Testis (tissue), 3 donors: Measurements from ENCODE around the gene TIAM1. TPM values are rescaled to one million over a fixed set of nuclear protein-coding genes. Genes with fewer than 3 reads are reported as not detected.
A peak's percentile ranks its signal among the peaks of the same experiment; 100 is the strongest.

Experiments used
- DNase-seq: peaks from one replicate; pipeline ENCODE4 v3.0.0-alpha.2; 2019
- H3K27ac ChIP-seq, 2 donors: fragments of 200-600 bp; sonication (generic); one replicate each; pipeline ENCODE4 v1.5.1; 2019
- H3K27me3 ChIP-seq: fragments of 200-600 bp; sonication (generic); one replicate; pipeline ENCODE4 v1.5.1; 2019
- H3K36me3 ChIP-seq: fragments of 200-600 bp; sonication (generic); one replicate; pipeline ENCODE4 v1.5.1; 2017; ENCODE audit warnings: low read depth; ENCODE audit errors: missing control alignments
- H3K4me1 ChIP-seq: fragments of 200-600 bp; sonication (generic); one replicate; pipeline ENCODE4 v1.5.1; 2019
- H3K4me3 ChIP-seq, 2 donors: fragments of 200-600 bp; sonication (generic); one replicate each; pipeline ENCODE4 v1.5.1; 2017 to 2019
- H3K9me3 ChIP-seq: fragments of 200-600 bp; sonication (generic); one replicate; pipeline ENCODE4 v1.5.1; 2017
- POLR2A ChIP-seq: fragments of 450-650 bp; IDR thresholded peaks from one replicate; pipeline ENCODE4 v1.6.1; 2017; ENCODE audit warnings: antibody characterized with exemption, mild to moderate bottlenecking, moderate library complexity
- WGBS, 2 donors: methylation state at CpG; one replicate each; pipeline ENCODE4 v1.1.5; 2018; 5-methylcytosine and 5-hydroxymethylcytosine counted together
- intact Hi-C: fragments of 100-400 bp; cut with DNase I; formaldehyde crosslinking; loops from one replicate; pipeline ENCODE4 v1.15.1; 2023; ENCODE audit warnings: low total_unique reads
- polyA plus RNA-seq: library from polyadenylated mRNA; stranded (reverse); fragments of 350-450 nt; fragmentation: Illumina TruSeq; extraction: RNeasy Lipid Tissue Mini Kit (QIAGEN cat#74804); gene quantifications from one replicate; pipeline ENCODE4 v1.2.3, GENCODE V29; 2014; ENCODE audit warnings: low read depth, low replicate concordance; ENCODE audit not compliant: insufficient read depth
- total RNA-seq, 2 donors: library from RNA; depleted of rRNA; stranded (reverse); fragments of >200 nt; gene quantifications; one replicate each; pipeline ENCODE4 v1.2.3, GENCODE V29; 2016
- TF ChIP-seq, protein P1 (sequence below), 3 experiments: fragments of 450-650 bp in 2 of 3; fragments of 200-600 bp in 1 of 3; sonication (generic) in 1 of 3; IDR thresholded peaks; one replicate each; pipeline ENCODE4 v1.5.1; 2016 to 2019; ENCODE audit warnings: antibody characterized with exemption in 3 of 3, mild to moderate bottlenecking in 2 of 3, moderate library complexity in 1 of 3

TIAM1 gene
- total and polyA plus RNA-seq, 3 donors from 2014 or later = 21.3 to 51.6 (median 34.6) TPM

DNA sequence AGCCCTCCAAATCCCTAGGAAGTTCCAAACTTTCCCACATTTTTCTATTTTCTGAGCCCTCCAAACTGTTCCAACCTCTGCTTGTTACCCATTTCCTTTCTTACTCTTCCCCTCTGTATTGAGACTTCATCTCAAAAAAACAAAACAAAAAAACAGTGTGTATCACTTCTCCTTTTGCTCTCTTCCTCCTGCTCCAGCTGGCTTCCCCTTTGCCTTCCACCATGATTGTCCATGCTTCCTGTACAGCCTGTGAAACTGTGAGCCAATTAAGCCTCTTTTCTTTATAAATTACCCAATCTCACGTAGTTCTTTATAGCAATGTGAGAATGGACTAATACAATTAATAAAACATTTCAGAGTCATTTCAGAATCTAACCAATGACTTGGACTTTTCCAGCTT is 236.2 kb downstream of the TIAM1 start:
- H3K4me1 ChIP-seq = peaks cover 13% of the 10 kb centered on the region
- H3K27ac ChIP-seq = peak overlapping the region in 1 of 2 donors; percentile 41
- TF ChIP-seq, protein P1, sequence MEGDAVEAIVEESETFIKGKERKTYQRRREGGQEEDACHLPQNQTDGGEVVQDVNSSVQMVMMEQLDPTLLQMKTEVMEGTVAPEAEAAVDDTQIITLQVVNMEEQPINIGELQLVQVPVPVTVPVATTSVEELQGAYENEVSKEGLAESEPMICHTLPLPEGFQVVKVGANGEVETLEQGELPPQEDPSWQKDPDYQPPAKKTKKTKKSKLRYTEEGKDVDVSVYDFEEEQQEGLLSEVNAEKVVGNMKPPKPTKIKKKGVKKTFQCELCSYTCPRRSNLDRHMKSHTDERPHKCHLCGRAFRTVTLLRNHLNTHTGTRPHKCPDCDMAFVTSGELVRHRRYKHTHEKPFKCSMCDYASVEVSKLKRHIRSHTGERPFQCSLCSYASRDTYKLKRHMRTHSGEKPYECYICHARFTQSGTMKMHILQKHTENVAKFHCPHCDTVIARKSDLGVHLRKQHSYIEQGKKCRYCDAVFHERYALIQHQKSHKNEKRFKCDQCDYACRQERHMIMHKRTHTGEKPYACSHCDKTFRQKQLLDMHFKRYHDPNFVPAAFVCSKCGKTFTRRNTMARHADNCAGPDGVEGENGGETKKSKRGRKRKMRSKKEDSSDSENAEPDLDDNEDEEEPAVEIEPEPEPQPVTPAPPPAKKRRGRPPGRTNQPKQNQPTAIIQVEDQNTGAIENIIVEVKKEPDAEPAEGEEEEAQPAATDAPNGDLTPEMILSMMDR (IDR thresholded peaks at IDR 0.05) = no peak
- TF ChIP-seq POLR2A = no peak
- H3K4me3 ChIP-seq = no peak overlapping the region
- H3K9me3 ChIP-seq = no peaks in the 10 kb centered on the region
- intact Hi-C loops = loop anchor here (10.0 kb wide), 1 partner anchor 67 kb away; no protein-coding TSS in a partner anchor
- no peak for DNase-seq
- WGBS, 2 donors = 85 to 87% methylated on average over 1 of the region's 1 CpG
- no peaks in the 10 kb centered on the region for H3K27me3 ChIP-seq
- no peaks in the 10 kb centered on the region for H3K36me3 ChIP-seq

DNA sequence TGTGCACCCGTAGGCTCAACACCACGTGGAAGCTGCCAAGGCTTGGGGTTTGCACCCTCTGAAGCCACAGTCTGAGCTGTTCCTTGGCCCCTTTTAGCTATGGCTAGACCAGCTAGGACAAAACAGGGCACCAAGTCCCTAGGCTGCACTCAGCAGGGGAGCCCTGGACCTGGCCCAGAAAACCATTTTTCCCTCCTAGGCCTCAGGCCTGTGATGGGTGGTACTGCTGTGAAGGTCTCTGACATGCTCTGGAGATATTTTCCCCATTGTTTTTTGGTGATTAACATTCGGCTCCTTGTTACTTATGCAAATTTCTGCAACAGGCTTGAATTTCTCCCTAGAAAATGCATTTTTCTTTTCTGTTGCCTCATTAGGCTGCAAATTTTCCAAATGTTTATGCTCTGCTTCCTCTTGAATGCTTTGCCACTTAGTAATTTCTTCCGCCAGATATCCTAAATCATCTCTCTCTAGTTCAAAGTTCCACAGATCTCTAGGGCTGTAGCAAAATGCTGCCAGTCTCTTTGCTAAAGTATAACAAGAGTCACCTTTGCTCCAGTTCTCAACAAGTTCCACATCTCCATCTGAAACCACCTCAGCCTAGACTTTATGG is 236.8 kb downstream of the TIAM1 start:
- Histone ChIP-seq H3K4me3 (no peak overlapping the region), H3K27ac (peak overlapping the region in 1 of 2 donors; percentile 41), H3K36me3 (no peaks in the 10 kb centered on the region), H3K4me1 (peaks cover 13% of the 10 kb centered on the region), H3K9me3 (no peaks in the 10 kb centered on the region), H3K27me3 (no peaks in the 10 kb centered on the region)
- no peak for DNase-seq
- WGBS, 2 donors = 87 to 90% methylated on average over 4 of the region's 4 CpGs
- TF ChIP-seq POLR2A = no peak
- TF ChIP-seq, protein P1 (IDR thresholded peaks at IDR 0.05) = no peak
- intact Hi-C loops = loop anchor here (10.0 kb wide), 1 partner anchor 68 kb away; no protein-coding TSS in a partner anchor

DNA sequence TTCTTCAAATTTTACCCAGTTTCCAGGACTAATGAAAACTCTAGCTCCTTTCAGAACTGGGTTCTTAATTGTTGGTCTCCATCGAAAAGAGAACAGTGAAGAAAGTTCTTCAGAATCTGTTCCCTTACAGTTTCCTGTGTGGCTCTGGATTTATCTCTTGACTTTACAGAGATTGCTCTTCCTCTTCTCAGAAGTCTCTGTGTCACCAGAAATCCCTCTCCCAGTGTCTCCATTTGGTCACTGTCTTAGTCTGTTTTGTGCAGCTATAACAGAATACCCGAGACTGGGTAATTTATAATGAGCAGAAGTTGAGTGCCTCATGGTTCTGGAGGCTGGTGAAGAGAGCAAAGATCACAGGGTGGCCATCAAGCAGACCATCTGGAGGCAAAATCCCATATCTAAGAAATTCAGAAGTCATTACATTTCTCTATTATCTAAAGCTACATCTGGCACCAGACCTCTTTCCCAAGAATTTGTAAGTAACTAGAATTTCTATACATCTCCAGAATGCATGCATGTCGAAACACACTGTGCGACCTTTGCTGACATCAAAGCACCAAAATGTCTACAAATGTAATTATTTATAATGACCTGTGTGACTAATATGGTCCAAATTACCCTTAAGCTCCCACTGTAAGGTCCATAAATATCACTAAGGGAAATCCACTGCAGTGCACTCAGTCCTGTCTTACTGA is 240.3 kb downstream of the TIAM1 start:
- TF ChIP-seq, protein P1 (IDR thresholded peaks at IDR 0.05) = no peak
- no peak for TF ChIP-seq POLR2A
- Histone ChIP-seq H3K27ac (no peak overlapping the region), H3K4me3 (no peak overlapping the region), H3K9me3 (no peaks in the 10 kb centered on the region), H3K36me3 (no peaks in the 10 kb centered on the region), H3K27me3 (no peaks in the 10 kb centered on the region), H3K4me1 (no peaks in the 10 kb centered on the region)
- WGBS, 2 donors = 83 to 89% methylated on average over 4 of the region's 4 CpGs
- no peak for DNase-seq
- intact Hi-C loops = loop anchor here (10.0 kb wide), 1 partner anchor 71 kb away; no protein-coding TSS in a partner anchor

DNA sequence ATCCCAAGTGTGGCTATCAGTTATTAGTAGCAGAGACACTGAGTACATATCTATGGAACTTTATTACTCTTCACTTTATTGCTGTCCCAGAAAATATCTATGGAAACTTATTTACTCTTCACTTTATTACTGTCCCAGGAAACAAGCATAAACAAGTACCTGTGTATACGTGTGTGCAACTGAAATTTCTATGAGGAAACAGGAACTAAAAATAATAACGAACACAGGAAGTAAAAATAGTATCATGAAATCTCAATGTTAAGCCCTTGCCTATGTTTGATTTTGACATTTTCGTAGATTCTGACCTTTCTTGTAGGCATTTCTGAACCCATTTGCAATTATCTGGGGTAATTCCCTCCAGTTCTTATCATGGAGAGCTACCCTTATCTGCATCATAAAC is 240.9 kb downstream of the TIAM1 start:
- WGBS, 2 donors = 73 to 83% methylated on average over 3 of the region's 3 CpGs

More for the DNA sequence above, 240.9 kb downstream of the TIAM1 start:
- Histone ChIP-seq H3K27me3 (no peaks in the 10 kb centered on the region), H3K9me3 (no peaks in the 10 kb centered on the region), H3K4me1 (no peaks in the 10 kb centered on the region), H3K4me3 (no peak overlapping the region), H3K27ac (no peak overlapping the region), H3K36me3 (no peaks in the 10 kb centered on the region)
- no peak for TF ChIP-seq POLR2A
- TF ChIP-seq, protein P1 (IDR thresholded peaks at IDR 0.05) = no peak
- intact Hi-C loops = loop anchor here (10.0 kb wide), 1 partner anchor 72 kb away; no protein-coding TSS in a partner anchor
- DNase-seq = no peak
